Keratinocyte (primary cell): ENCODE results near the gene SDK1. TPM values are rescaled to one million over a fixed set of nuclear protein-coding genes. Genes with fewer than 3 reads are reported as not detected.

Source experiments
- DNase-seq: peaks from one replicate; pipeline ENCODE4 v3.0.0-alpha.2; 2011; ENCODE audit warnings: low read depth, missing footprints, low spot score
- FAIRE-seq: peaks from 2 replicates; lab custom pipeline; 2011; peaks lifted over from hg19 to GRCh38; lab: Jason Lieb, UNC
- H2AFZ ChIP-seq: 2 replicates; pipeline ENCODE4 v1.6.0; 2012; ENCODE audit warnings: low read length, control low read depth, inconsistent platforms; ENCODE audit not compliant: control insufficient read depth
- H3K27ac ChIP-seq: 2 replicates; pipeline ENCODE4 v1.5.1; 2011; ENCODE audit warnings: low read length; ENCODE audit not compliant: control insufficient read depth, insufficient read depth
- H3K27me3 ChIP-seq: 3 replicates; pipeline ENCODE4 v1.6.0; 2011; ENCODE audit warnings: low read length; ENCODE audit not compliant: control insufficient read depth, insufficient read depth; ENCODE audit errors: extremely low read depth
- H3K36me3 ChIP-seq, 2 experiments: 2 replicates in 1 of 2; 3 replicates in 1 of 2; pipeline ENCODE4 v1.5.1; 2011; ENCODE audit warnings: low read length in 2 of 2, mild to moderate bottlenecking in 1 of 2; ENCODE audit not compliant: control insufficient read depth in 2 of 2, insufficient read depth in 2 of 2; ENCODE audit errors: extremely low read depth in 1 of 2
- H3K4me1 ChIP-seq: 3 replicates; pipeline ENCODE4 v1.5.1; 2011; ENCODE audit warnings: low read length; ENCODE audit not compliant: control insufficient read depth, insufficient read depth; ENCODE audit errors: extremely low read depth
- H3K4me2 ChIP-seq: 3 replicates; pipeline ENCODE4 v1.6.0; 2011; ENCODE audit warnings: low read depth, low read length; ENCODE audit not compliant: control insufficient read depth, insufficient read depth; ENCODE audit errors: extremely low read depth
- H3K4me3 ChIP-seq, 3 experiments: fragments of 200-600 bp in 1 of 3; sonication (generic) in 1 of 3; 2 replicates in 2 of 3; 3 replicates in 1 of 3; pipeline ENCODE4 v1.5.1; 2011 to 2016; ENCODE audit warnings: low read length in 3 of 3, mild to moderate bottlenecking in 3 of 3, control low read depth in 2 of 3, inconsistent platforms in 1 of 3, low read depth in 1 of 3, mixed read lengths in 1 of 3, mixed run types in 1 of 3, moderate library complexity in 1 of 3; ENCODE audit not compliant: control insufficient read depth in 2 of 3, insufficient read depth in 2 of 3; ENCODE audit errors: extremely low read depth in 1 of 3
- H3K79me2 ChIP-seq: 2 replicates; pipeline ENCODE4 v1.6.0; 2012; ENCODE audit warnings: low read length; ENCODE audit not compliant: control insufficient read depth, insufficient read depth
- H3K9ac ChIP-seq: 3 replicates; pipeline ENCODE4 v1.6.0; 2011; ENCODE audit warnings: low read length; ENCODE audit not compliant: control insufficient read depth, insufficient read depth; ENCODE audit errors: extremely low read depth
- H3K9me1 ChIP-seq: 3 replicates; pipeline ENCODE4 v1.6.0; 2011; ENCODE audit warnings: low read length; ENCODE audit not compliant: control insufficient read depth, insufficient read depth; ENCODE audit errors: extremely low read depth
- H3K9me3 ChIP-seq: 2 replicates; pipeline ENCODE4 v1.5.1; 2012; ENCODE audit warnings: low read depth, low read length; ENCODE audit not compliant: control insufficient read depth
- H4K20me1 ChIP-seq: 3 replicates; pipeline ENCODE4 v1.6.0; 2011; ENCODE audit warnings: low read length; ENCODE audit not compliant: control insufficient read depth, insufficient read depth; ENCODE audit errors: extremely low read depth
- CTCF ChIP-seq, 3 experiments: IDR thresholded peaks in 1 of 3; conservative IDR thresholded peaks in 1 of 3; optimal IDR thresholded peaks in 1 of 3; 2 replicates in 2 of 3; 3 replicates in 1 of 3; pipeline versions ENCODE3 to v1.5.1; 2011; ENCODE audit warnings: low read length in 3 of 3, mild to moderate bottlenecking in 3 of 3, moderate library complexity in 2 of 3, control low read depth in 1 of 3, inconsistent platforms in 1 of 3; ENCODE audit not compliant: insufficient read depth in 2 of 3; ENCODE audit errors: extremely low read depth in 1 of 3
- EZH2 ChIP-seq: IDR thresholded peaks from one replicate; pipeline ENCODE4 v1.6.1; 2012; ENCODE audit warnings: inconsistent platforms, mild to moderate bottlenecking, low read length, moderate library complexity
- dilution Hi-C: fragments of 300-500 bp; cut with MboI; formaldehyde crosslinking; loops from one replicate; pipeline ENCODE4 v1.7.0; 2020; ENCODE audit warnings: low sequenced_read_pairs; ENCODE audit not compliant: extremely low pct_ligation_motif_present
- polyA plus RNA-seq, 5 experiments: library from polyadenylated mRNA; depleted of rRNA in 3 of 5; stranded (reverse) in 3 of 5; stranded (forward) in 1 of 5; unstranded in 1 of 5; fragments of >200 nt; gene quantifications; 1 replicate in 1 of 5; 2 replicates in 3 of 5; 3 replicates in 1 of 5; pipeline versions ENCODE4 v1.2.1 to v1.2.3, GENCODE V29; 2011 to 2012; ENCODE audit warnings: missing spikeins in 2 of 5, low read depth in 1 of 5, low replicate concordance in 1 of 5

The SDK1 gene
- polyA plus RNA-seq, 1 donor (not counting 4 experiments of a cell fraction or from before 2014, with no cell fraction given) = 0.66 TPM

GRCh38 chr7:4265066-4265465 is 964.0 kb downstream of the SDK1 start:
- H3K36me3 ChIP-seq = no peaks in the 10 kb centered on the region
- H3K4me2 ChIP-seq = no peak overlapping the region
- H3K9ac ChIP-seq = no peak overlapping the region
- no peaks in the 10 kb centered on the region for H3K9me3 ChIP-seq
- H3K27me3 ChIP-seq = peaks cover 17% of the 10 kb centered on the region
- DNase-seq = no peak
- no peak overlapping the region for H2AFZ ChIP-seq
- no peak overlapping the region for H3K4me3 ChIP-seq
- H3K9me1 ChIP-seq = no peaks in the 10 kb centered on the region
- dilution Hi-C loops = no loop called here
- H3K27ac ChIP-seq = no peak overlapping the region
- no peaks in the 10 kb centered on the region for H3K79me2 ChIP-seq
- no peaks in the 10 kb centered on the region for H4K20me1 ChIP-seq
- H3K4me1 ChIP-seq = no peaks in the 10 kb centered on the region
- TF ChIP-seq CTCF (optimal IDR thresholded peaks at IDR 0.05 in 1 of 3, IDR thresholded peaks at IDR 0.05 in 1 of 3, conservative IDR thresholded peaks at IDR 0.05 in 1 of 3; ENCODE audit: extremely low read depth in 1 of 3, insufficient read depth in 2 of 3, low read length in 3 of 3) = no peak
- TF ChIP-seq EZH2 = no peak
- no peak for FAIRE-seq

DNA sequence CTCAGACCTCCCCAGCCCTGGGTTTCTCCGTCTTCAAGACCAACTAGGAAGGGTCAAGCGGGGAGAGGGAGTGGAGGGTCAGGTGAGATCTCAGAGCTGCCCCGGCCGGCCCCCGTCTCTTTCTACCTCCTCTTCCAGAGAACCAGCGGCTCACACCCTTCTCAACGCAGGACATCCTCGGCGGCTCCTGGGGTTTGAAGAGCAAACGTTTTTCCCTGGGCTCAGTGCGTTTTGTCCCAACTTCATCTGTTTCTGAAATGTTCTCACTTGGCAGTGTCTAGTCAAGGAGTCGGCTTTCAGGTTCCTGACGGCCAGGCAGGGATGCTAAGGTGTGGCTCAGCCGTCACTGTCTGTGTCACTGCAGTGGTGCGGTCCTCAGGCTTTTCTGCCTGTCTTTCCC is 964.6 kb downstream of the SDK1 start:
- Histone ChIP-seq H3K36me3 (no peaks in the 10 kb centered on the region), H3K4me1 (no peaks in the 10 kb centered on the region), H3K79me2 (no peaks in the 10 kb centered on the region), H3K4me2 (no peak overlapping the region), H4K20me1 (no peaks in the 10 kb centered on the region), H3K27me3 (peaks cover 17% of the 10 kb centered on the region), H3K9me3 (no peaks in the 10 kb centered on the region), H3K27ac (no peak overlapping the region), H3K9me1 (no peaks in the 10 kb centered on the region), H2AFZ (no peak overlapping the region), H3K4me3 (no peak overlapping the region), H3K9ac (no peak overlapping the region)
- no peak for FAIRE-seq
- no peak for DNase-seq
- TF ChIP-seq EZH2 (peak; percentile 25), CTCF (optimal IDR thresholded peaks at IDR 0.05 in 1 of 3, IDR thresholded peaks at IDR 0.05 in 1 of 3, conservative IDR thresholded peaks at IDR 0.05 in 1 of 3; ENCODE audit: extremely low read depth in 1 of 3, insufficient read depth in 2 of 3, low read length in 3 of 3) (no peak)
- dilution Hi-C loops = no loop called here
